Measurements from ENCODE around the gene PPIL4. TPM values are rescaled to one million over a fixed set of nuclear protein-coding genes. Genes with fewer than 3 reads are reported as not detected.

Gene PPIL4
- total RNA-seq, 1 donor from 2014 or later, result 39.9 TPM

DNA sequence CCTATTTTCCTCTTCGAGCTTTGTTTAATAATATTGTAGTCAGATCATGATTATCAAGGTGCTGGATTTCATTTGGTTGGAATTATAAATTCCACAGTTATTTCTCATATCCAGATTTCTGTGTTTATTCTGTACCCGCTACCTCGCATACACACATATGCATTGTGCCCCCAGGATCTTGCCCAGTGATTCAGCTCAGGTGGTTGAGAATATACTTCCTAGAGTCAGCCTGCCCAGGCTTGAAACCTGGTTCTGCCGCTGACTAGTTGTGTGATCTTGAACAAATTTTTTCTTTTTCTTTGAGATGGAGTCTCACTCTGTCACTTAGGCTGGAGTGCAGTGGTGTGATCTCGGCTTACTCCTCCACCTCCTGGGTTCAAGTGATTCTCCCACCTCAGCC lies 35.0 kb upstream of the PPIL4 start:
- no peaks in the 10 kb centered on the region for H3K4me1 Mint-ChIP-seq
- H3K9me3 Mint-ChIP-seq, result no peaks in the 10 kb centered on the region
- H3K27ac Mint-ChIP-seq (ENCODE audit: unreplicated experiment), result no peak overlapping the region
- H3K4me3 Mint-ChIP-seq, result no peak overlapping the region
- TF ChIP-seq, protein P1, sequence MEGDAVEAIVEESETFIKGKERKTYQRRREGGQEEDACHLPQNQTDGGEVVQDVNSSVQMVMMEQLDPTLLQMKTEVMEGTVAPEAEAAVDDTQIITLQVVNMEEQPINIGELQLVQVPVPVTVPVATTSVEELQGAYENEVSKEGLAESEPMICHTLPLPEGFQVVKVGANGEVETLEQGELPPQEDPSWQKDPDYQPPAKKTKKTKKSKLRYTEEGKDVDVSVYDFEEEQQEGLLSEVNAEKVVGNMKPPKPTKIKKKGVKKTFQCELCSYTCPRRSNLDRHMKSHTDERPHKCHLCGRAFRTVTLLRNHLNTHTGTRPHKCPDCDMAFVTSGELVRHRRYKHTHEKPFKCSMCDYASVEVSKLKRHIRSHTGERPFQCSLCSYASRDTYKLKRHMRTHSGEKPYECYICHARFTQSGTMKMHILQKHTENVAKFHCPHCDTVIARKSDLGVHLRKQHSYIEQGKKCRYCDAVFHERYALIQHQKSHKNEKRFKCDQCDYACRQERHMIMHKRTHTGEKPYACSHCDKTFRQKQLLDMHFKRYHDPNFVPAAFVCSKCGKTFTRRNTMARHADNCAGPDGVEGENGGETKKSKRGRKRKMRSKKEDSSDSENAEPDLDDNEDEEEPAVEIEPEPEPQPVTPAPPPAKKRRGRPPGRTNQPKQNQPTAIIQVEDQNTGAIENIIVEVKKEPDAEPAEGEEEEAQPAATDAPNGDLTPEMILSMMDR (conservative IDR thresholded peaks at IDR 0.05), result no peak
- peaks cover 8% of the 10 kb centered on the region for H3K36me3 Mint-ChIP-seq (ENCODE audit: low read depth)
- no peaks in the 10 kb centered on the region for H3K27me3 Mint-ChIP-seq (ENCODE audit: low read depth)
- DNase-seq (ENCODE audit: low read depth, low spot score), result no peak

DNA sequence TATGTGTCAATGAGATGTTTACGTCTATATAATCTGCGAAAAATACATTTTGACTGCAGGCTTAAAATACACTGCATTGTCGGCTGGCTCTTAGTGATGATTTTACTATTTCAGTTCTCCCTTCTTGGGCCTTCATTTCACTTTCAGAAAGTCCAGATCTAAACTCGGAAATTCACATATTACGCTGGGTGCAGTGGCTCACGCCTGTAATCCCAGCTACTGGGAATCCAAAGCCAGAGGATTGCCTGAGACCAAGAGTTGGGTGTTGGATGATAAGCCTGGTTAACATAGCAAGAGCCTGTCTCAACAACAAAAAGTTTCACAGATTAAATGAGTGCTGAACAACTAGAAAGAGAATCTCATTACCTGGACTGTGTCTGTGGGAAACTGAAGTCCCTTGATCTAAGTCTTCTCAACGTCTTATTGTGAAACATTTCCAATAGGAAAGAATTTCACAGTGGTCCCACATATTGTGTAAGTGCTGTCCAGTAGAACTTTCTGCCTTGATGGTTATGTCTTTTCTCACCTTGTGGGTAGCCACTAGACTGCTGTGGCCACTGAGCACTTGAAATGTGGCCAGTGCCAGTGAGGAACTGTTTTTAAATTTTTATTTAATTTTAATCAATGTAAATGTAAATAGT lies 22.2 kb upstream of the PPIL4 start:
- Mint-ChIP-seq H3K27me3 (ENCODE audit: low read depth) (peaks cover 13% of the 10 kb centered on the region), H3K27ac (ENCODE audit: unreplicated experiment) (no peak overlapping the region)

DNA sequence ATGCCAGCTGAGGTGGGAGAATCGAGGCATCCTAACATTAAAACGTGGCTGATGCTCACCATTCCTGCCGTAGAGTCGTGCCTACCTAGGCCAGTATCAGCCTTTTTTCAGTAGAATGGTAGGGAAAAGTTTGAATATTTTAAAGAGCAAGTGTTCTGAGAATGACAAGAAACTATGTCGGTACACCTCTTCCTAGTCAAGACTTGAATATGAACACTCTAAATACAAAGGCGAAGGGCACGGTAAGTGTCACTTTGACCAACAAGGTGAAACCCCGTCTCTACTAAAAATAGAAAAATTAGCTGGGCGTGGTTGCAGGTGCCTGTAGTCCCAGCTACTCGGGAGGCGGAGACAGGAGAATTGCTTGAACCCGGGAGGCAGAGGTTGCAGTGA lies 21.3 kb upstream of the PPIL4 start:
- H3K27me3 Mint-ChIP-seq (ENCODE audit: low read depth), result peaks cover 13% of the 10 kb centered on the region
- TF ChIP-seq, protein P1 (conservative IDR thresholded peaks at IDR 0.05), result no peak

More for the DNA sequence above, 22.2 kb upstream of the PPIL4 start:
- no peaks in the 10 kb centered on the region for H3K9me3 Mint-ChIP-seq
- peaks cover 17% of the 10 kb centered on the region for H3K4me1 Mint-ChIP-seq
- DNase-seq (ENCODE audit: low read depth, low spot score), result no peak
- TF ChIP-seq, protein P1 (conservative IDR thresholded peaks at IDR 0.05), result no peak
- H3K4me3 Mint-ChIP-seq, result peak overlapping the region; percentile 94
- no peaks in the 10 kb centered on the region for H3K36me3 Mint-ChIP-seq (ENCODE audit: low read depth)

DNA sequence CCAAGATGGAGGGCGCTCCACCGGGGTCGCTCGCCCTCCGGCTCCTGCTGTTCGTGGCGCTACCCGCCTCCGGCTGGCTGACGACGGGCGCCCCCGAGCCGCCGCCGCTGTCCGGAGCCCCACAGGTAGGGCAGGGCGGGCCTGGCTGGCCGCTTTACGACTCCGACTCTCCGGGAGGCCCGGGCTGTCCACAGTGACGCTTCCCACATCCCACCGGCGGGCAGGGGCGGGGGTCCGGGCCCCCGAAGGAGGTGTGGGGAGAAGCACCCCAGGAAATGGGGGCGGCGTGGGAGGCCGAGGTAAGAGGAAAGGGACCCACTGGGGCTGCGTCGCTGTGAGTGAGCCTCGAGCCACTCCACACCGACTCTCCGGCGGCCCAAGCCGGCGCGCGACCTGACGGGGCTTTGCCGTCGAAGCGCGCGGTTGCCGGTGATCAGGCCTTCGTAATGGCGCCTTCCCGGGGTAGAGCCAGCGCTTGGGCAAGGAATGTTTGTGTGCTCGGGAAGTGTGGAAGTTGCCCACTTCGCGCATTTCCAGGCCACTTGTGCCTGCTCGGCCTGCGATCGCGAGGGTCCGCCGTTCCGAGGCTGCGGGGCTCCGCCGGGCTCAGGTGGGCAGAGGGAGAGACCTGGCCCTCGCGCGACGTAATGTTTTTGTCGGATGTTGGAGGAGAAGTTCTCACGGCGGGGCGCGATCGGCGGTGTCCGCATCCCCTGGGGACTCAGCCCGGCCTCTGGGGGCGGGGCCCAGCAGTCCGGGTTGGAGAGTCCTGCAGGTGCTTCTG lies 20.8 kb upstream of the PPIL4 start:
- Mint-ChIP-seq H3K36me3 (ENCODE audit: low read depth) (no peaks in the 10 kb centered on the region), H3K4me3 (peak overlapping the region; percentile 94), H3K9me3 (no peaks in the 10 kb centered on the region), H3K27ac (ENCODE audit: unreplicated experiment) (peak overlapping the region; percentile 87), H3K27me3 (ENCODE audit: low read depth) (peaks cover 13% of the 10 kb centered on the region), H3K4me1 (peaks cover 17% of the 10 kb centered on the region)
- TF ChIP-seq, protein P1 (conservative IDR thresholded peaks at IDR 0.05), result no peak
- peak; percentile 42 for DNase-seq (ENCODE audit: low read depth, low spot score)

More for the DNA sequence above, 21.3 kb upstream of the PPIL4 start:
- no peak for DNase-seq (ENCODE audit: low read depth, low spot score)
- no peak overlapping the region for H3K27ac Mint-ChIP-seq (ENCODE audit: unreplicated experiment)
- H3K4me1 Mint-ChIP-seq, result peaks cover 17% of the 10 kb centered on the region
- no peaks in the 10 kb centered on the region for H3K9me3 Mint-ChIP-seq
- H3K4me3 Mint-ChIP-seq, result peak overlapping the region; percentile 94
- no peaks in the 10 kb centered on the region for H3K36me3 Mint-ChIP-seq (ENCODE audit: low read depth)

DNA sequence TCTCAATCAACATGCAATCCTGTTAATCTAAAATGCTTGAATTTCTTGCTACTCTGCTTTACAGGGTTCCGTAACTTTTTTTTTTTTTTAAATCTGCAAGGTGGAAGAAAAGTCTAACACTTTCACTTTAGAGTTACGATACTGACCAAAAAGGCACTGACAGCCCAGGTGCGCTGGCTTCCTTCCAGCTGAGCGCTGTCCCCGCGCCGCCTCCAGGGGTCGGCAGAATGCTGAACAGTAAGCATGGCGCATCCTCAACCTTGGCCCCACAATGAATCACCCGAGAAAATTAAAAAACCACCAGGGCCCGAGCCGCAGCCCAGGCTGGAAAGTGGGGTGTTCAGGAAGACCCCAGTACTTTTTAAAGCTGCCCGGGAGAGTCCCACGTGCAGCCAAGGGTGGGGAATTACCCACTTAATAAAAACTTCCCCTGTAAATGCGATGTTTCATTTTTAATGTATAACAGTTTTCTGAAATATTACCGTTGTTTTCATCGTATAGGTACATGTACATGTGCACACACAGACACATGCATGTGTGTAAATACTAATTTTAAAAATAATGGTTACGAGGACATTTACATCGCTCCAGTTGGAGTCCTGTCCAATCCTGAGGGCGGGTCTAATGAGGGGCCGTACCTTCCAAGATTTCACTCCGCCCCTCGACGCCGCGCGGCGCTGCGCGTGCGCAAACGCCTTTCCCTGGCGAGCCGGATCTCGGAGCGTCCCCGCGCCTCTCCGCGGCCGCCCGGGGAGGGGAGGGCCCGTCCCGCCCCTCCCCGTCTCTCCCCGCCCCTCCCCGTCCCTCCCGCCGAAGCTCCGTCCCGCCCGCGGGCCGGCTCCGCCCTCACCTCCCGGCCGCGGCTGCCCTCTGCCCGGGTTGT lies 19.9 kb upstream of the PPIL4 start, which contains the start of gene GINM1:
Gene GINM1, plus strand, starts transcription at position 849 of the 883 bp plus-strand sequence. CDS start 40 bp downstream, outside the sequence.
- H3K36me3 Mint-ChIP-seq (ENCODE audit: low read depth), result no peaks in the 10 kb centered on the region
- TF ChIP-seq, protein P1 (conservative IDR thresholded peaks at IDR 0.05), result peak; percentile 80
- peak; percentile 97 for DNase-seq (ENCODE audit: low read depth, low spot score)
- H3K27ac Mint-ChIP-seq (ENCODE audit: unreplicated experiment), result peak within 1 kb of the TSS; percentile 87
- peaks cover 17% of the 10 kb centered on the region for H3K4me1 Mint-ChIP-seq
- H3K27me3 Mint-ChIP-seq (ENCODE audit: low read depth), result peaks cover 14% of the 10 kb centered on the region
- H3K4me3 Mint-ChIP-seq, result peak within 1 kb of the TSS; percentile 94
- no peaks in the 10 kb centered on the region for H3K9me3 Mint-ChIP-seq
